Endothelial cell of umbilical vein (primary cell): ENCODE measurements around the gene CALML6. TPM values are rescaled to one million over a fixed set of nuclear protein-coding genes. Genes with fewer than 3 reads are reported as not detected.

Source experiments
- BruUV-seq: library from RNA; stranded (reverse); fragments of 400-500 nt; replicated peaks from 2 replicates; lab custom pipeline; 2021; lab: Mats Ljungman, UMichigan
- CTCF ChIA-PET: fragments of 300-600, 350-600 bp; sonication (Branson Sonifier 250); formaldehyde crosslinking; loops from one replicate; lab custom pipeline; 2021; ENCODE audit warnings: antibody characterized with exemption, inconsistent platforms; lab: Charles Lee
- POLR2A ChIA-PET: fragments of 300-600, 350-600 bp; sonication (Branson Sonifier 250); formaldehyde crosslinking; loops from one replicate; lab custom pipeline; 2021; ENCODE audit warnings: antibody characterized with exemption, inconsistent platforms; lab: Charles Lee
- DNase-seq: peaks from one replicate; pipeline ENCODE4 v3.0.0-alpha.2; 2011; ENCODE audit warnings: low read depth, low spot score
- FAIRE-seq: peaks from 2 replicates; lab custom pipeline; 2011; peaks lifted over from hg19 to GRCh38; lab: Jason Lieb, UNC
- H2AFZ ChIP-seq: 2 replicates; pipeline ENCODE4 v1.6.0; 2012; ENCODE audit warnings: low read depth, low read length, control low read depth, inconsistent platforms
- H3K27ac ChIP-seq: 2 replicates; pipeline ENCODE4 v1.5.1; 2011; ENCODE audit warnings: low read depth, mild to moderate bottlenecking, control low read depth, low read length, moderate library complexity; ENCODE audit not compliant: insufficient read depth
- H3K27me3 ChIP-seq, 2 experiments: 2 replicates each; pipeline versions ENCODE4 v1.6.0 to v1.6.1; 2011; ENCODE audit warnings: low read length in 2 of 2, mixed read lengths in 1 of 2; ENCODE audit not compliant: control insufficient read depth in 2 of 2, insufficient read depth in 2 of 2
- H3K36me3 ChIP-seq, 2 experiments: 2 replicates in 1 of 2; 3 replicates in 1 of 2; pipeline ENCODE4 v1.5.1; 2011; ENCODE audit warnings: low read length in 2 of 2, mild to moderate bottlenecking in 1 of 2, moderate library complexity in 1 of 2; ENCODE audit not compliant: control insufficient read depth in 2 of 2, insufficient read depth in 2 of 2; ENCODE audit errors: extremely low read depth in 1 of 2
- H3K4me1 ChIP-seq: 3 replicates; pipeline ENCODE4 v1.5.1; 2011; ENCODE audit warnings: mild to moderate bottlenecking, low read length; ENCODE audit not compliant: control insufficient read depth, insufficient read depth; ENCODE audit errors: extremely low read depth
- H3K4me2 ChIP-seq: 2 replicates; pipeline ENCODE4 v1.6.1; 2011; ENCODE audit warnings: low read length, control low read depth, mixed read lengths; ENCODE audit not compliant: insufficient read depth
- H3K4me3 ChIP-seq, 3 experiments: fragments of 200-600 bp in 1 of 3; sonication (generic), shearing (Covaris generic) in 1 of 3; replicated peaks in 1 of 3; 2 replicates each; pipeline ENCODE4 v1.5.1; 2011 to 2016; ENCODE audit warnings: control low read depth in 3 of 3, low read length in 3 of 3, mild to moderate bottlenecking in 2 of 3, inconsistent platforms in 1 of 3, low read depth in 1 of 3, moderate library complexity in 1 of 3; ENCODE audit not compliant: insufficient read depth in 1 of 3
- H3K79me2 ChIP-seq: 2 replicates; pipeline ENCODE4 v1.6.0; 2012; ENCODE audit warnings: low read length, inconsistent platforms; ENCODE audit not compliant: control insufficient read depth, insufficient read depth
- H3K9ac ChIP-seq: replicated peaks from 2 replicates; pipeline ENCODE3; 2011; ENCODE audit warnings: low read length, control low read depth; ENCODE audit not compliant: insufficient read depth; ENCODE audit errors: extremely low read depth
- H3K9me1 ChIP-seq: replicated peaks from 3 replicates; pipeline ENCODE4 v1.6.0; 2011; ENCODE audit warnings: mild to moderate bottlenecking, low read length; ENCODE audit not compliant: control insufficient read depth, insufficient read depth; ENCODE audit errors: extremely low read depth
- H3K9me3 ChIP-seq: replicated peaks from 2 replicates; pipeline ENCODE4 v1.5.1; 2012; ENCODE audit warnings: low read length, inconsistent platforms; ENCODE audit not compliant: control insufficient read depth, insufficient read depth
- H4K20me1 ChIP-seq: replicated peaks from 2 replicates; pipeline ENCODE3; 2011; ENCODE audit warnings: mild to moderate bottlenecking, low read length; ENCODE audit not compliant: control insufficient read depth, insufficient read depth; ENCODE audit errors: extremely low read depth
- CTCF ChIP-seq, 2 donors: IDR thresholded peaks; 1 replicate in 1 of 2; 2 replicates in 1 of 2; pipeline ENCODE4 v1.5.1; 2011; ENCODE audit warnings: low read length in 2 of 2, mild to moderate bottlenecking in 2 of 2, moderate library complexity in 2 of 2, control low read depth in 1 of 2, inconsistent platforms in 1 of 2, low read depth in 1 of 2; ENCODE audit not compliant: insufficient read depth in 1 of 2; ENCODE audit errors: extremely low read depth in 1 of 2
- EZH2 ChIP-seq: IDR thresholded peaks from 2 replicates; pipeline ENCODE4 v1.6.1; 2012; ENCODE audit warnings: borderline replicate concordance, low read depth, mild to moderate bottlenecking, moderate library complexity, low read length, inconsistent platforms; ENCODE audit not compliant: severe bottlenecking
- FOS ChIP-seq: IDR thresholded peaks from 2 replicates; pipeline ENCODE4 v1.6.1; 2011; ENCODE audit warnings: mild to moderate bottlenecking, low read length, moderate library complexity, borderline replicate concordance; ENCODE audit not compliant: insufficient read depth
- GATA2 ChIP-seq: IDR thresholded peaks from 2 replicates; pipeline ENCODE4 v1.7.0; 2011; ENCODE audit warnings: low read depth, mild to moderate bottlenecking, moderate library complexity, mixed read lengths, low read length; ENCODE audit not compliant: insufficient read length, insufficient read depth
- JUN ChIP-seq: IDR thresholded peaks from 2 replicates; pipeline ENCODE4 v1.6.1; 2011; ENCODE audit warnings: borderline replicate concordance, low read depth; ENCODE audit not compliant: insufficient read length, insufficient read depth
- MYC ChIP-seq: IDR thresholded peaks from one replicate; pipeline ENCODE4 v1.6.1; 2011; ENCODE audit warnings: mild to moderate bottlenecking, low read depth, low read length
- POLR2A ChIP-seq: IDR thresholded peaks from 2 replicates; pipeline ENCODE4 v1.6.1; 2012; ENCODE audit warnings: low read depth, mild to moderate bottlenecking, control low read depth, low read length
- POLR2AphosphoS5 ChIP-seq: IDR thresholded peaks from 2 replicates; pipeline ENCODE4 v1.6.1; 2012; ENCODE audit warnings: low read depth, mild to moderate bottlenecking, control low read depth, low read length, moderate library complexity; ENCODE audit not compliant: insufficient read depth
- dilution Hi-C: fragments of 300-500 bp; cut with MboI; formaldehyde crosslinking; loops from one replicate; pipeline ENCODE4 v1.15.0; 2019; ENCODE audit warnings: low sequenced_read_pairs; ENCODE audit not compliant: extremely low pct_ligation_motif_present
- intact Hi-C: fragments of 100-400 bp; cut with micrococcal nuclease; formaldehyde crosslinking; loops from one replicate; pipeline ENCODE4 v1.10.0; 2022
- polyA plus RNA-seq, 4 experiments: library from polyadenylated mRNA; depleted of rRNA in 3 of 4; stranded (reverse) in 3 of 4; unstranded in 1 of 4; fragments of >200 nt; gene quantifications; 2 replicates each; pipeline versions ENCODE4 v1.2.1 to v1.2.3, GENCODE V29; 2011 to 2012; ENCODE audit warnings: missing spikeins in 1 of 4
- total RNA-seq: library from RNA; stranded (reverse); gene quantifications from 2 replicates; pipeline ENCODE4 v1.2.3, GENCODE V29; 2021
- TF ChIP-seq, protein P1 (sequence below): IDR thresholded peaks from 2 replicates; pipeline ENCODE4 v1.6.1; 2011; ENCODE audit not compliant: insufficient read depth, insufficient read length

Gene CALML6
- total and polyA plus RNA-seq, 2 donors (not counting 3 experiments of a cell fraction or from before 2014, with no cell fraction given): 0.36 to 0.44 TPM

- H3K36me3 ChIP-seq: no peaks in the 10 kb centered on the region
- intact Hi-C loops: no loop called here
- H3K27me3 ChIP-seq: peaks cover 0 to 1% of the 10 kb centered on the region in 2 experiments
- TF ChIP-seq CTCF (IDR thresholded peaks at IDR 0.05; ENCODE audit: extremely low read depth in 1 of 2, insufficient read depth in 1 of 2, low read depth in 1 of 2, low read length in 2 of 2) (no peak), FOS (no peak), POLR2AphosphoS5 (no peak), GATA2 (no peak), POLR2A (no peak), JUN (no peak), MYC (no peak), EZH2 (no peak)
- TF ChIP-seq, protein P1, sequence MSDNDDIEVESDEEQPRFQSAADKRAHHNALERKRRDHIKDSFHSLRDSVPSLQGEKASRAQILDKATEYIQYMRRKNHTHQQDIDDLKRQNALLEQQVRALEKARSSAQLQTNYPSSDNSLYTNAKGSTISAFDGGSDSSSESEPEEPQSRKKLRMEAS: no peak
- no peak overlapping the region for H2AFZ ChIP-seq
- ChIA-PET CTCF (interaction anchor here (1.0 to 1.2 kb wide), 2 partner anchors 16 to 78 kb away, joined by 3 to 4 read pairs; no protein-coding TSS in a partner anchor), POLR2A (no interaction called here)
- H3K4me2 ChIP-seq: no peak overlapping the region
- no peaks in the 10 kb centered on the region for H3K79me2 ChIP-seq
- dilution Hi-C loops: no loop called here
- no peaks in the 10 kb centered on the region for H3K9me3 ChIP-seq
- no peak overlapping the region for H3K27ac ChIP-seq
- H3K9ac ChIP-seq: no peak overlapping the region
- BruUV-seq: no TSS peak
- FAIRE-seq (no peak), DNase-seq (no peak)
- no peaks in the 10 kb centered on the region for H4K20me1 ChIP-seq
- H3K9me1 ChIP-seq: no peaks in the 10 kb centered on the region
- H3K4me3 ChIP-seq: no peak overlapping the region
- no peaks in the 10 kb centered on the region for H3K4me1 ChIP-seq
Measured at GRCh38 chr1:1966071-1966740, 51.1 kb downstream of the CALML6 start.

Other genes starting within 250 kb of the CALML6 start
- 46.9 and 51.2 TPM in 2 replicates for gene SLC35E2B, start 222.5 kb upstream of the CALML6 start, total RNA-seq
- 26.4 and 28.0 TPM in 2 replicates for gene SLC35E2B, start 222.5 kb upstream of the CALML6 start, polyA plus RNA-seq
- gene CDK11A, start 190.9 kb upstream of the CALML6 start, total RNA-seq: 50.4 and 53.6 TPM in 2 replicates
- gene CDK11A, start 190.9 kb upstream of the CALML6 start, polyA plus RNA-seq: 30.7 and 33.5 TPM in 2 replicates
- gene NADK, start 136.8 kb upstream of the CALML6 start, total RNA-seq: 76.1 and 88.8 TPM in 2 replicates
- 68.5 and 73.6 TPM in 2 replicates for gene NADK, start 136.8 kb upstream of the CALML6 start, polyA plus RNA-seq
- 519 and 529 TPM in 2 replicates for gene GNB1, start 24.2 kb upstream of the CALML6 start, total RNA-seq
- 460 and 501 TPM in 2 replicates for gene GNB1, start 24.2 kb upstream of the CALML6 start, polyA plus RNA-seq
- 1.2 and 1.6 TPM in 2 replicates for gene TMEM52, start 4.0 kb downstream of the CALML6 start, total RNA-seq
- 1.7 and 2.0 TPM in 2 replicates for gene TMEM52, start 4.0 kb downstream of the CALML6 start, polyA plus RNA-seq
- not detected in 2 replicates for gene CFAP74, start 88.5 kb downstream of the CALML6 start, total RNA-seq
- not detected in 2 replicates for gene CFAP74, start 88.5 kb downstream of the CALML6 start, polyA plus RNA-seq
- not detected in 2 replicates for gene GABRD, start 104.1 kb downstream of the CALML6 start, total RNA-seq
- not detected in 2 replicates for gene GABRD, start 104.1 kb downstream of the CALML6 start, polyA plus RNA-seq
- gene PRKCZ, start 135.2 kb downstream of the CALML6 start, total RNA-seq: 0.44 and 1.7 TPM in 2 replicates
- 0.11 and 0.22 TPM in 2 replicates for gene PRKCZ, start 135.2 kb downstream of the CALML6 start, polyA plus RNA-seq